NAMALWA (cell line): ENCODE measurements around the gene FARP1.

Experiments used
- DNase-seq: peaks from one replicate; pipeline ENCODE4 v3.0.0-alpha.2; 2015; ENCODE audit warnings: low spot score

Gene FARP1

DNA sequence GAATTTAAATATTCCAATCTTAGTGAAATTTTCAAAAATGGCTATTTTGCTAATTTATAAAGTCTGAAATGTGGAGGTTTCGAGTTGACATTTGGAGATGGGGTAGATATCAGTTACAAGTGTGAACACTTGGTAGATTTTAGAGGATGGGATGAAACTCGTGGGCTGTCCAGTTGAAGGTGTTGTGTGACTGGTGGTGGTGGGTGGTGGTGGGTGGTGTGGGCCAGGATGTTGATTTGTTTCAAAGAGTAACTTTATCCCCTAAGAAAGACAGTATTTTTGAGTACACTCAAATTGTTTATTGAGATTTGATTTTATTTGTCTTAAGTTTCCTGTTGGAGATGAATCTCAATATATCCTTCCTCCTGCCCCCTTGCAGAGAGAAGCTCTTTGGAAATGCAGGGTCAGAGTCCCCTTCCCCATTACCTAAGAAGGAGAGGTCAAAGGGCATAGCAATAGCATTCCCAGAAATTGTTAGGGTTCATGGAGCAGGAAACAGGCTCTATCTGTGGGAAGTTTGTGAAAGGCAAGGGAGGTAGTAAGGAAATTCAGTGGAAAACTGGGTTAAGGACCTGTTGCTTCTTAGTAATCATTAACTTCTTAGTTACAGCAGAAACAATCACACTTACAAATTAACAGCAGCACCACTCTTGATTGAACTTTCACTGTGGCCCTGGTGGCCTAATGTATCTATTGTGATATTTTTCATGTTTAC lies 167.7 kb downstream of the FARP1 start:
- no peak for DNase-seq

DNA sequence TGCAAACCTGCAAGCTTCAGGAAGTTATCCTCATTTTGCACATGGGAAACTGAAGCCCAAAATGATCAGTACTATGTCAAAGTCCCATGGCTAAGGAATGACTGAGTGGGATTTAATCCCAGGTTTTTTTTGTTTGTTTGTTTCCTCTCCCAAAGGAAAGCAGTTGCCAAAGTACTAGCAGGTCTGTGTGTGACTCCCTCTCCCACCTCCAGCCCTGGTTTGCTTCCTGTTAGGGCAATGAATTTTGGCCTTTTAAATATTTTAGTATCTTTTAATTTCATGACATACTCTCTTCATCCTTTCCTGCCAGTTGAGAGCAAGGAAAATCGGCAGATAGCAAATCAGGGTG lies 168.3 kb downstream of the FARP1 start:
- DNase-seq, result no peak

DNA sequence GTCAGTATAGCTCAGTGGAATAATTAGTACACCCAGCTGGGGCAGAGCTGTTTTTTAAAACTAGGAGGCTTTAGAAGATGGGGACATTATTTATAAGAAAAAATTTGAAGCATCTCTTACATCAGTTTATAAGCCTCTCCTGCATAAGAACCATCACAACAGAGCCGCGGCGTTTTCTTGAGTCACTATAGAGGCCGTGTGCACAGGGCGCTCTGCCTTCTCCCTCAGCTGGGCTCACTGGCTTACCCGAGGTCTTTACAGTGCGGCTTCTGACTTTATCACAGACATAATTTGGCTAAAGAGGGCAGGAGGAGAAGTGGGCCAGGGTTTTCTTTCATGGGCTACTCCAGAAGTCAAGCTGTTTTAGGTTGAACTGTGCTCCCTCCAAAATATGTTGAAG lies 169.7 kb downstream of the FARP1 start:
- no peak for DNase-seq

DNA sequence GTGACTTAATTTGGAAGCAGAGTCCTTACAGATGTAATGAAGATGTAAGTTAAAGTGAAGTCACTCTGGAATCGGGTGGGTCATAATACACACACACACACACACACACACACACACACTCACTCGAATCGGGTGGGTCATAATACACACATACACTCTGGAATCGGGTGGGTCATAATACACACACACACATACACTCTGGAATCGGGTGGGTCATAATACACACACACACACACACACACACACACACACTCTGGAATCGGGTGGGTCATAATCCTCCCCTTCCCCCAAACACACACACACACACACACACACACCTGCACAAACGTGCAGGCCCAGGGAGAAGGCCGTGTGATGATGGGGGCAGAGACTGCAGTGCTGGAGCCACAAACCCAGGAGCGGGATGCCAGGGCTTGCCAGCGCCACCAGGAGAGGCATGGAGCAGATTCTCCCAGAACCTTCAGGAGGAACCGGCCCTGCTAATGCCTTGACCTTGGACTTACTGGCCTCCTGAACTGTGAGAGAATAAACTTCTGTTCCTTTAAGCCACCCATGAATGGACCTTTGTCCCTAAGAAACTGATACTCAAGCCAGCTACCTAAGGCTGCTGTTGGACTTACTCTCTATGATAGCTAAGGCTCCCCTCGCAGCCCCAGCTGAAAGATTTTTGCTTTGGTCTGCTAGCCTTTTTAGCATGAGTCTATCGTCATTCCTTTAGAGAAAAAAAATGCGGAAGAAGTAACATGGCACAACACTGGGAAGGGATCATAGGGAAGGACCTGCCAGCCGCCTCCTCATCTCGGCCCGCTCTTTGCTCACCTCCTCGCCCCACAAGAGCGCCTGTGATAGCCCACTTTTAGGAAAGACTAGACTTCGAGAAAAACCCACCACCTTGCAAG lies 170.4 kb downstream of the FARP1 start:
- no peak for DNase-seq

DNA sequence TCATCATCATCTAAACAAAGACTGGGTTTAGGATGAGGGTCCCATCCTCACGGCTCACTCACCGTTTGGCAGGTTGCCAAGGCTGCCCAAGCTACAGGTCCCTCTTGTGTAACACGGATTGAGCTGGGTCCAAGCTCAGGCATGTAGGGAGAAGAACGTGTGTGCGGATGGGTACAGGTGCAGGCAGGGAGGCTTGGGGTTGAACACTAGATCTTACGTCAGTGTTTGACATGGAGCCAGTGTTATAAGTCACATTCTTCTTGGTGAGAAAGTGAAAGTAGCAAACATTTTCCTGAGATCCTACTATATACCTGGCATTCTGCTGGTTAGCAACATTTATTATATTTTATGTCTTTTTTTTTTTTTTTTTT lies 171.0 kb downstream of the FARP1 start:
- DNase-seq, result no peak

DNA sequence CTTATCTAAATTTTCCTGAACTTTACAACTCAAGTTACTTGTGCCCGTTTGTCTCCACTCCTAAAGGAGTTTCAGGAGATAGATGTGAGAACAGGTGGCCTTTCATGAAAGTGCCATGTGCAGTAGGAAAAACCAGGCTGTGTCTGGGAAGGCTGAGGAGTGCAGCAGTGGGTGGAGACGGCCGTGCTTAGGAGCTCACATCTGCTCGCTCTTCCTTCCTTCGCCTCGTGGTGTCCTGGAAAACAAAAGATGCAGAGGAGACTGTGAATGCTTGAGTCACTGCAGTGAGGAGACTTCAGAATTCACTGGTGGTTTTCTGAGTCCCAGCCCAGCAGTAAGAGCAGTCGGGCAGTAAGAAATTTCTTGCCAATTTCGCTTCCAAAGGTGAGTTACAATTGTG lies 172.6 kb downstream of the FARP1 start:
- DNase-seq, result no peak

DNA sequence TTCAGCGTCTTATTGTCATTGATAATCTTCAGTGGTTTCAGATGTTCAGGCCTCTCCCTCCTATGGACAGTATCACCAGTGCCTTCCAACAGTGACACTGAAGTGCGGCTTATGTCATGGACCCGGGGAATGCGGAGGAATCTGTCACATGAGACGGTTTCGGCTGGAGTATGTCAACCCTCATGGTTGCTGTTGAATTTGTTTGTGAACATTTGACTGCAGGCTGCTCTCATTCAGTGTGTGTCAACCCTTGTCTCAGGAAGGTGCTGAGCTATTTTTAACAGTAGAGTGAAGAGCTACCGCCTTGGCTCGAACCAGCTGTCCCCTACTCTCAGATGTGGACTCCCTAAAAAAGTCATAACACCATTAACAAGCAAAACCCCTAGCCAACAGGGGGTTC lies 173.0 kb downstream of the FARP1 start:
- no peak for DNase-seq

DNA sequence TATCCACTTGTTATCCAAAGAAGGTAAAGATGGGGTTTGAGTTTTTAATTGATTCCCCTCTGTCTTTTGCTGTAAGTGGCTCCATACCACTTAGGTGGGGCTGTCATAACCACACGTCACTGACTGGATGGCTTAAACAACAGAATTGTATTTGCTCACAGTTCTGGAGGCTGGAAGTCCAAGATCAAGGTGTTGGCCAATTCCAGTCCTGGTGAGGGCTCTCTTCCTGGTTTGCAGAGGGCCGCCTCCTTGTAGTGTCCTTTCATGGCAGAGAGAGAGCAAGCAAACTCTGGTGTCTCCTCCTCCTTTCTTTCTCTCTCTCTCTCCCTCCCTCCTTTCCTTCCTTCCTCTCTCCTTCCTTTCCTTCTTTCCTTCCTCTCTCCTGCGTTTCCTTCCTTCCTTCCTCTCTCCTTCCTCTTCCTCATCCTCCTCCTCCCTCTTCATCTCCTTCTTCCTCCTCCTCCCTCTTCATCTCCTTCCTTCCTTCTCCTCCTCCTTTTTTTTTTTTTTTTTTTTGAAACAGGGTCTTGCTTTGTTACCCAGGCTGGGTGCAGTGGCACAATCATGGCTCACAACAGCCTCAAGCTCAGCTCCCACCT lies 174.8 kb downstream of the FARP1 start:
- DNase-seq, result no peak

DNA sequence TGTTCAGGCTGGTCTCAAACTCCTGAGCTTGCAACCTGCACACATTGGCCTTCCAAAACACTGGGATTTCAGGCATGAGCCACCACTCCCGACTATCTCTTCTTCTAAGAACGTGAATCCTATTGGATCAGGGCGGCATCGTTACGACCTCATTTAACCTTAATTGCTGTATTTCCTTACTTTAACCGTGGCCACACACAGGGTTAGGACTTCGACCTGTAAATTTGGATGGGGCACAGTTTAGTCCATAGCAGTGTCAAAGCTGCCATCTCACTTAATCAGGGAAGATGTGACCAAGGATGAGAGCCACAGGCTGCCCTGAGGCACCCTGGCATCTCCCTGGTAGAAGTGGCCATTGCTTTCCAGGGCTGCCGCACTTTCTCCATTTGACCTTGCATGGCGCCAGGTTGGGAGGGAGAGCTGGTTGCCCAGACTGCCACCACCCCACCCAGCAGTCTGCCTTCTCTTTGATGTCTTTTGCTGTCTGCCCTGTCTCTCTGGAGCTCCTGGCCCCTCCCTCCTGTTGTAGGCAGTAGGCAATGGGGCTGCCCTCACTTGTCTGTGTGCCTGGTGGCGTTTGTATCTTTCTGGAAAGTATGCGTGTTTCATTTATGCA lies 175.5 kb downstream of the FARP1 start:
- DNase-seq, result no peak

DNA sequence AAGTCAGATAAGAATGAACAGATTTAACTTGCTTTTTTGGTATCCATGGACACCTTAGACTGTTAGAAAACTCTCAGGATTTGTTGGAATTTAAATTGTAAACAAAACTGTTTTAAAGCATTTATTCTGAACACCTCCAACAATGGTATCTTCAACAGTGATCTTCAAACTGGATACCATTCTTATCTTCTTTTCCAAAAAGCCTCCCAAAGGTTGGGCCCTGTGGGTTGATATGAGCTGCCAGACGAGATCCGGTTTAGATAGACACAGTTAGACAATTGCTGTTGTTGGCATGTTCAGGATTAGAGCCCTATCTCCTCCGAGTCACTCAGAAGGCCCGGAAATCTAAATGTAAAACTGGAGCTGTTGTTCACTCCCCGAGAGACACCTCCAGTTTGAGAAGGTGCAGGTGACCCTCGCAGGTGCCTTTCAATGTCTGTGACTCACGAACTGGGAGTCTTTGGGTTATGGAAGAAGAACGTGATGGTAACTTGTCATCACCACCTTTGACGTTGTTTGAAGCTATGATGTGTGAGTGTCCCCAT lies 177.7 kb downstream of the FARP1 start:
- no peak for DNase-seq

DNA sequence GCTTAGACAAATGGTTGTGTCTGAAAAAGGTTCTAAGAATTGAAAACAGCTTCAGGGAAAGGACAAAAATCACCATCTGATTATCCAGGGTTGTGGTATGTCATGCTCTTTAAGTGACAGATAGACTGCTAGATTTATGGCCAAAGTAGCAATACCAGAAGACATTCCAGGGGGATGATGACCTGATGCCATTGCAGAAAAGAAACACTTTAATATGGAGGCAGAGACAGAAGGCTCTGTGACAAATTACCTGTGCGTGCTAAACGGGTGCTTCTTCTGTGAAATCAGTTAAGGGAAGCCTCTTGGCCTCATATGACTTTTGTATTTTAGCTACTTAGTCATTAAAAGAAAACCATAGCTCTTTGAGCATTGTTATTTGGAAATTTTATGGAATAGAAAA lies 178.5 kb downstream of the FARP1 start:
- DNase-seq, result no peak

DNA sequence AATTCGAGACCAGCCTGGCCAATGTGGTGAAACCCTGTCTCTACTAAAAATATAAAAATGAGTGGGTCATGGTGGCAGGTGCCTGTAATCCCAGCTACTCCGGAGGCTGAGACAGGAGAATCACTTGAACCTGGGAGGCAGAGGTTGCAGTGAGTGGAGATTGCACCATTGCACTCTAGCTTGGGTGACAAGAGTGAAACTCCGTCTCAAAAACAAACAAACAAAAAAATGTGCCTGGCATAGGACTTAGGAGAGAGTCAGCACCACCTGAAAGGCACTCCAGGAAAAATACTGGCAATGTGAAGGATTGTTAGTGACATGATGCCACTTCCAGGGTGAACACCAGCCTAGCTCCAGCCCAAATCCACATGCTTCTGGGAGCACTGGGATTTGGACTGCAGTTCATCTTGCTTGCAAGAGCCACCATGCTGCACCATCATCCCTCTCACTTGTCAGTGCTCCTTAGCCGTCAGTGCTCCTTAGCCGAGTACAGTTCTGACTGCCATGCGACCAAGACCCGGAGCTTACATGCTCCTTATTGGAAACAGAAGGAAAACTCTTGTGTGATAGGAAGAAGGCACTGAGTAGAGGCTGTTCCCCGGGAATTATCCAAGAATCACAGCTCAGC lies 179.3 kb downstream of the FARP1 start:
- no peak for DNase-seq

DNA sequence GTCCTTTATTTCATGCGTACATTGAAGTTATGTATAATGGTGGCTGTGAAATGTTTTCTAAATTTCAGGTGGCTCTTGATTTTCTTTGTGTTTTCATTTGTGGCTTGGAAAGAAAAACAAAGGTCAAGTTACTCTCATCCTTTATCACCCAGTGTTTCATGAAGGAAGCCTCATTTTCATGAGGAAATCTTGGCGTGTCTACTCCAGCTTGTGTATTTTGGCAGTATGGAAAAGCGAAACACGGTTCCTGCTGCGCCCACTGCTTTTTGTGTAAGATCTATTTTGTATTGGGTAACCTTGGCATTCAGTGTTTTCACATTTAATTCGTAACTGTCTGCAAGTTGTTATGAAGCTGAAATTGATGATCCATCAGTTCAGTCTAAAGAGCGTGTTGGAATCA lies 181.2 kb downstream of the FARP1 start:
- DNase-seq, result no peak

DNA sequence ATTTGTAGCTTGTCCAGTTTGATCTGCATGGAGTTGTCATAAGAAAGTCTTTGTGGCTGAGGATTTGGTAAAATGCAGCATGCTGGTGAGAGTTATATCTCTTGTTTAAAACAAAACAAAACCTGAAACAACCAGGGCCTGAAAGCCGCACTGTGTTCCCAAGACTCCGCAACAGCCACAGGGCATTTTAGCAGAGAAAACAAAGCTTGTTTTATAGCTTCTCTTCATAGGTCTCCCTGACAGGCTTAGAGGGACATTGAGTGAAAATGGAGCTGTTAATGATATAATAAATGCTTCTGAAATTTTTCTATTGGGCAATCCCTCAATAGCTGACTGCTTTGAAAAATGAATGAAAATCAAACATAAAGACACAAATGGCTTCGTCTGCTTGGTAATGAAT lies 182.8 kb downstream of the FARP1 start:
- no peak for DNase-seq

DNA sequence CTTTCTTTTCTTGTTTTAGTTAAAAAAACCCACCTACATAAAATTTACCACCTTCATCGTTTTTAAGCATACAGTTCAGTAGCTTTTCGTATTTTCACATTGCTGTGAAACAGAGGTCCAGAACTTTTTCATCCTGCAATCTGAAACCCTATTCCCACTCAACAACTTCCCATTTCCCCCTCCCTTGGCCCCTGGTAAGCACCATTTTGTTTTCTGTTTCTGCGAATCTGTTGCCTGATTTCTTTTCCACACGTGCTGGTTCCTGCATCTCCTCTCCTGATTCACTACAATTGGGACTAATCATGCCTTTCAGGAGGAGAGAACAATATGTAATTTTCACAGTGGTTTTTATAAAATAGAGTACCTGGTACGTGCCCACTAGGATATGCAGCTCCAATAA lies 183.4 kb downstream of the FARP1 start:
- no peak for DNase-seq

DNA sequence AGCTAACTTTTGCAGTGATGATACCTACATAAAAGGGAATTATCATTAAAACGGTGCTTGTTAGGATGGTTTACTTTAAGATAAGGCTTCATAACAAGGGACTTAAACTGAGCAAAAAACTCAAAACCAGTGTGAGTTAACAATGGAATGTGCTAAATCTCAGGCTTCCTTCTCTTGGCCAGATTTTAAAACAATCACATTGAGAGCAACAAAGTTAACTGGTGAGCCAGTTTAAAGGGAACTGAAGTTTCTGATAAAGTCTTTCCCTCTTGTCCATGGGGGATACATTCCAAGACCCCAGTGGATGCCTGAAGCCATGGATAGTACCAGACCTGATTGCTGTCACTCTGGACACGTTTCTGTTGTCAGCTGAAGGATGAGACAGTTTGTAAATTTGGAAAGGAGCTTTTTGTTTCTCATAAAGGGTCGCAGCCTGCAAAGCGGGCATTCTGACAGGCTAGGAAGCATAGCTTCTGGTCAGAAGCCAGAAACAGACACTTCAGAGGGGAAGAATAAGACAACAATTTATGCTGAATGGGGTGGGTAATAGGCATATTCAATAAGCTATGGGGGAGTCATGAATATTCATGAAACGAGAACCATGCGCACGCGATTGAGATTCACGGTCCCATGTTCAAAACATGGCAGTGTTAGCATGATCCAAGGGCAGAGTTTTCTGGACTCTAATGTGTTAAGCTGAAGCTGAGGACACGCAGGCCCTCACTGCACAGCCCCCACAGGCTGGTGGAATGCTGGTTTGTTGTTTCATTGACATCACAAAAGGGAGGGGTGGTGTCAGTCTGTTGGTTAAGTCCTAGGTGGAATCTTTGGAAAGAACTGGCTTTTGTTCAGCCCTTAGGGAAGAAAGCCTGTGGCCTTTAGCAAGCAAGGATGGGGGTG lies 184.7 kb downstream of the FARP1 start:
- no peak for DNase-seq

DNA sequence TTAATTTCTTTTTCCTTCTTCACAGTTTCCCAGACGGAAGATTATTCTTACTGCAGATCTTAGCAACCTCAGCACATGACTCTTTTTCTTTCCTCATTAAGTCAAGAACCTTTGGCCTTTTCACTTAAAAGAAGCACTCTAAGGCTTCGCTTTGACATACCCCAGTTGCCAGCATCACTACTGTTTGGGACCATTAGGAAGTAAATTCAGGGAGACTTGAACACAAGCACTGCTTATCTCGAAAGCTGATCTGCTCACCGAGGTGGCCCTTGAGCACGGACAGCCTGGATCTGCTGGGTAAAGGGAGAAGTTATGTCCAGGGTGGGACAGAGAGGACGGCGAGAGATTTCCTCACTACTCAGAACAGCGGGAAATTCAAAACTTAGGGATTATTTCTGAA lies 185.6 kb downstream of the FARP1 start:
- no peak for DNase-seq

DNA sequence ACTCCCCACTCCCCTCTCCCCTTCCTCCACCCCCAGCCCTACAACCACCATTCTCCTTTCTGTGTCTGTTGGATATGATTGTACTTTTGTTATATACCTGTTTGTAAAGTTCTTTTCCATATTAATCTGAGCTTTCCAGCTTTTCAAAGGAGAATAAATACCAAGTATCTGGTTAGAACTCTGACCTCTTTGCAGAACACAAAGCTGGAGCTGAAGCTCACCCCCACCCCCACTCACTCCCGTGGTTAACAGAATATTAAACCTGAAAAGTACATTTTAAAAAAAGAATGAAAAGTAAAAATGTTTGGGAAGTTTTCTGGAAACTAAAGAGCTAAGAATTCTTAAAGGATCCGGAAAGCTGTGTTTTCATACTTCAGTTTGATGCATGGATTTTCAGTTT lies 189.3 kb downstream of the FARP1 start:
- no peak for DNase-seq

DNA sequence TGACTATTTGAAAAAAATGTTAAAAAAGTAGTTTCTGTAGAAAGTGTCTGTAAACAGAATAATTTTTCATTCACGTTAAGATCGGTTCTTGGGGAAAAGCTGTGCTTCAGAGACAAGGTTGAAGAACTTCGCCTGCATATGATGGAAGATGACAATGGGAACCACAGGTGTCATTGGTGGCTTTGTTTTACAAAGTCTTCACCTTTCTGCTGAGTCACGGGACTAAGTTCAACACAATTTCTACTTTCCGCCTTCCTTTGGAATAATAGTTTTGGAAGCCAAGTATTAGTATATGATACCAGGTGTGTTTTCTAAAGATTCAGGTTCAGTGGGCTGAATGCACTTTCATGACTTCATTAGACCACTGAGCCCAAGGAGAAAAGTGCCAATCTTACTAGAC lies 189.8 kb downstream of the FARP1 start:
- no peak for DNase-seq

DNA sequence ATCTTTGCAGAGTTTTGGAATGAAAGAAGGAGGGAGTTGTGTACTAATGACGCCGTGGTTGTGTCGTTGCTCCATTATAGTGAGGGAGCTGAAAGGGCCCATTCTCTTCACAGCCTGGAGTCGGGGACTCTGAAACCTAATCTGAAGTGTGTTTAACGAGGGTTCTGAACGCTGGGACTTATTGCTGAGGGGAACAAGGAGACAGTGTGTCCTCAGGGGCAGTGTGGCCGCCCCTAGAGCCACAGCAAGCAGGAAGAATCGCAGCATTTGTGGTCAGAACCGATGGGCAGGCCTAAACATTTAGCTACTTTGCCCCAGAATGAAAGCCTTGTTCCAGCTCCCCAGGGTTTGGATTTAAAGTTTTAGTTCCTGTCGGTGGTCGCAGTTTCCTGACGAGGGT lies 190.6 kb downstream of the FARP1 start:
- DNase-seq, result no peak

DNA sequence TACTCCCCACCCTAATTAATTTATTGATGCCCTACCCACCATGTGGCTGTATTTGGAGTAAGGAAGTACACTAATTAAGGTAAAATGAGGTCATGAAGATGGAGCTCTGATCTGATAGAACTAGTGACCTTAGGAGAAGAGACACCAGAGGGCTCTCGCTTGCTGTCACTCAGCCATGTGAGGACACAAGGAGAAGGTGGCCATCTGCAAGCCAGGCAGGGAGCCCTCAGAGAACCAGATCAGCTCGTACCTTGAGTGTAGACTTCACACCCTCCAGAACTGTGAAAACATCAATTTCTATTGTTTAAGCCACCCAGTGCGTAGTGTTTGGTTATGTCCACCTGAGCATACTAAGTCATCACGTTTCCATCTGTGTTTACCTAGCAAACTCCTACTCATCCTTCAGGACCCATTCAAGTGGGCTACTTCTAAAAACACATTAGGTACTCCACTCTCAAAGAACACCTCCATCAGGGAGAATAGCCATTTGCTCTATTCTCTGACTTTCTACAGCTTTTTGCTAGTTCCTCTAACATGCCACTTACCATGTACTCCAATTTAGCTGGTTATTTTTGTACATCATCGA lies 191.8 kb downstream of the FARP1 start:
- DNase-seq, result no peak
